CD4-positive, CD25-positive, alpha-beta regulatory T cell (primary cell): ENCODE results near the gene RAB3GAP2. TPM values are rescaled to one million over a fixed set of nuclear protein-coding genes. Genes with fewer than 3 reads are reported as not detected.

ENCODE experiments used
- ATAC-seq, 2 donors: fragments of 150-1000 bp; cut with Tn5 transposase; one replicate each; pipeline ENCODE4 v1.10.0; 2021; ENCODE audit warnings: low read depth in 2 of 2, moderate number of reproducible peaks in 2 of 2, moderate library complexity in 1 of 2
- DNase-seq, 3 donors: peaks; one replicate each; pipeline versions ENCODE4 v3.0.0 to v3.0.0-alpha.2; 2012 to 2022; ENCODE audit warnings: mixed read lengths in 1 of 3
- H3K27ac ChIP-seq: one replicate; pipeline ENCODE4 v1.7.0; 2013; ENCODE audit warnings: mild to moderate bottlenecking, low read length; ENCODE audit not compliant: insufficient read depth, poor library complexity, severe bottlenecking
- H3K27me3 ChIP-seq: one replicate; pipeline ENCODE4 v1.7.0; 2013; ENCODE audit warnings: low read length; ENCODE audit not compliant: control insufficient read depth, insufficient read depth
- H3K36me3 ChIP-seq: one replicate; pipeline ENCODE4 v1.7.0; 2013; ENCODE audit warnings: mild to moderate bottlenecking, low read length, moderate library complexity; ENCODE audit not compliant: control insufficient read depth, insufficient read depth
- H3K4me1 ChIP-seq: 2 replicates; pipeline ENCODE4 v1.7.0; 2013; ENCODE audit warnings: mild to moderate bottlenecking, low read length; ENCODE audit not compliant: insufficient read depth, control insufficient read depth, poor library complexity, severe bottlenecking
- H3K4me3 ChIP-seq: one replicate; pipeline ENCODE4 v1.7.0; 2013; ENCODE audit warnings: low read depth, mild to moderate bottlenecking, low read length, moderate library complexity
- H3K9me3 ChIP-seq, 2 experiments: 1 replicate in 1 of 2; 2 replicates in 1 of 2; pipeline ENCODE4 v1.7.0; 2013; ENCODE audit warnings: low read length in 2 of 2, mild to moderate bottlenecking in 1 of 2, moderate library complexity in 1 of 2; ENCODE audit not compliant: control insufficient read depth in 2 of 2
- H3K27ac Mint-ChIP-seq, 3 donors: one replicate each; pipeline ENCODE4 v1.8.0; 2020 to 2022; ENCODE audit warnings: mild to moderate bottlenecking in 3 of 3, mixed read lengths in 3 of 3, moderate library complexity in 2 of 3
- H3K27me3 Mint-ChIP-seq: one replicate; pipeline ENCODE4 v1.8.0; 2022; ENCODE audit warnings: mild to moderate bottlenecking, mixed read lengths
- H3K36me3 Mint-ChIP-seq: one replicate; pipeline ENCODE4 v1.8.0; 2020; ENCODE audit warnings: mixed read lengths
- H3K4me1 Mint-ChIP-seq, 4 donors: one replicate each; pipeline ENCODE4 v1.8.0; 2020 to 2022; ENCODE audit warnings: mixed read lengths in 4 of 4, mild to moderate bottlenecking in 1 of 4
- H3K4me3 Mint-ChIP-seq, 4 donors: one replicate each; pipeline ENCODE4 v1.8.0; 2020 to 2022; ENCODE audit warnings: mild to moderate bottlenecking in 4 of 4, mixed read lengths in 4 of 4, moderate library complexity in 3 of 4
- H3K9me3 Mint-ChIP-seq, 7 donors: one replicate each; pipeline ENCODE4 v1.8.0; 2020 to 2022; ENCODE audit warnings: mixed read lengths in 7 of 7, mild to moderate bottlenecking in 3 of 7, moderate library complexity in 2 of 7
- polyA plus RNA-seq, 4 donors: library from polyadenylated mRNA; unstranded; fragments of 300-500 nt; fragmentation: Illumina TruSeq; gene quantifications; one replicate each; pipeline ENCODE4 v1.2.3, GENCODE V29; 2021
- total RNA-seq: library from RNA; stranded (reverse); gene quantifications from one replicate; pipeline ENCODE4 v1.2.3, GENCODE V29; 2022

The RAB3GAP2 gene
- total and polyA plus RNA-seq, 5 donors from 2014 or later, result 13.7 to 48.0 (median 22.0) TPM

GRCh38 chr1:220137019-220137786, 135.1 kb downstream of the RAB3GAP2 start:
- H3K4me1 ChIP-seq, result no peaks in the 10 kb centered on the region
- H3K36me3 Mint-ChIP-seq, result peaks cover 52% of the 10 kb centered on the region
- H3K4me3 Mint-ChIP-seq, result no peak overlapping the region
- no peaks in the 10 kb centered on the region for H3K27me3 ChIP-seq
- H3K27me3 Mint-ChIP-seq, result no peaks in the 10 kb centered on the region
- no peak overlapping the region for H3K4me3 ChIP-seq
- no peak overlapping the region for H3K27ac ChIP-seq
- H3K27ac Mint-ChIP-seq, result peak overlapping the region in 2 of 3 donors; percentile 38 to 40
- no peaks in the 10 kb centered on the region for H3K9me3 ChIP-seq
- no peaks in the 10 kb centered on the region for H3K9me3 Mint-ChIP-seq
- H3K36me3 ChIP-seq, result peaks cover 78% of the 10 kb centered on the region
- DNase-seq (peak in 1 of 3 donors; percentile 34), ATAC-seq (peak; percentile 34 to 40)
- H3K4me1 Mint-ChIP-seq, result peaks cover 1 to 8% (median 7%) of the 10 kb centered on the region in 4 donors

- Histone ChIP-seq H3K4me1 (no peaks in the 10 kb centered on the region), H3K9me3 (no peaks in the 10 kb centered on the region), H3K4me3 (no peak overlapping the region), H3K36me3 (peaks cover 70% of the 10 kb centered on the region), H3K27ac (no peak overlapping the region), H3K27me3 (no peaks in the 10 kb centered on the region)
- Mint-ChIP-seq H3K9me3 (no peaks in the 10 kb centered on the region), H3K27me3 (no peaks in the 10 kb centered on the region), H3K27ac (no peak overlapping the region), H3K4me1 (peaks cover 5 to 9% (median 8%) of the 10 kb centered on the region in 4 donors), H3K4me3 (no peak overlapping the region), H3K36me3 (peaks cover 45% of the 10 kb centered on the region)
- ATAC-seq (no peak), DNase-seq (no peak)
Measured at GRCh38 chr1:220135755-220136154, 136.5 kb downstream of the RAB3GAP2 start.

- peaks cover 3 to 18% (median 8%) of the 10 kb centered on the region in 4 donors for H3K4me1 Mint-ChIP-seq
Measured at GRCh38 chr1:220129479-220130210, 142.6 kb downstream of the RAB3GAP2 start.

GRCh38 chr1:220127076-220127475, 145.2 kb downstream of the RAB3GAP2 start:
- DNase-seq (no peak), ATAC-seq (no peak)
- Mint-ChIP-seq H3K4me3 (no peak overlapping the region), H3K9me3 (peaks cover 0 to 10% (median 0%) of the 10 kb centered on the region in 7 donors), H3K27ac (no peak overlapping the region), H3K4me1 (peaks cover 11 to 18% (median 14%) of the 10 kb centered on the region in 4 donors), H3K27me3 (no peaks in the 10 kb centered on the region), H3K36me3 (peaks cover 41% of the 10 kb centered on the region)
- H3K9me3 ChIP-seq, result no peaks in the 10 kb centered on the region
- no peaks in the 10 kb centered on the region for H3K4me1 ChIP-seq
- no peaks in the 10 kb centered on the region for H3K27me3 ChIP-seq
- no peak overlapping the region for H3K4me3 ChIP-seq
- peaks cover 54% of the 10 kb centered on the region for H3K36me3 ChIP-seq
- H3K27ac ChIP-seq, result no peak overlapping the region

More at GRCh38 chr1:220129479-220130210, 142.6 kb downstream of the RAB3GAP2 start:
- no peaks in the 10 kb centered on the region for H3K27me3 Mint-ChIP-seq
- ATAC-seq (no peak), DNase-seq (no peak)
- H3K27ac ChIP-seq, result no peak overlapping the region
- H3K4me1 ChIP-seq, result no peaks in the 10 kb centered on the region
- H3K36me3 ChIP-seq, result peaks cover 69% of the 10 kb centered on the region
- H3K27me3 ChIP-seq, result no peaks in the 10 kb centered on the region
- H3K4me3 ChIP-seq, result no peak overlapping the region
- no peak overlapping the region for H3K4me3 Mint-ChIP-seq
- H3K27ac Mint-ChIP-seq, result peak overlapping the region in 1 of 3 donors; percentile 33
- no peaks in the 10 kb centered on the region for H3K9me3 ChIP-seq
- H3K9me3 Mint-ChIP-seq, result peaks cover 0 to 10% (median 0%) of the 10 kb centered on the region in 7 donors
- H3K36me3 Mint-ChIP-seq, result peaks cover 57% of the 10 kb centered on the region

- no peak for ATAC-seq
- peaks cover 7 to 15% (median 13%) of the 10 kb centered on the region in 4 donors for H3K4me1 Mint-ChIP-seq
- H3K27me3 ChIP-seq, result no peaks in the 10 kb centered on the region
- H3K4me1 ChIP-seq, result no peaks in the 10 kb centered on the region
- H3K36me3 Mint-ChIP-seq, result peaks cover 30% of the 10 kb centered on the region
- H3K27me3 Mint-ChIP-seq, result no peaks in the 10 kb centered on the region
- peak overlapping the region in 1 of 3 donors; percentile 65 for H3K27ac Mint-ChIP-seq
- H3K4me3 ChIP-seq, result no peak overlapping the region
- no peaks in the 10 kb centered on the region for H3K9me3 ChIP-seq
- H3K27ac ChIP-seq, result no peak overlapping the region
- no peak overlapping the region for H3K4me3 Mint-ChIP-seq
- peaks cover 0 to 3% (median 0%) of the 10 kb centered on the region in 7 donors for H3K9me3 Mint-ChIP-seq
- H3K36me3 ChIP-seq, result peaks cover 39% of the 10 kb centered on the region
- DNase-seq, result no peak
Measured at GRCh38 chr1:220124542-220124941, 147.7 kb downstream of the RAB3GAP2 start.

- Histone ChIP-seq H3K27me3 (no peaks in the 10 kb centered on the region), H3K9me3 (no peaks in the 10 kb centered on the region), H3K4me1 (no peaks in the 10 kb centered on the region), H3K36me3 (peaks cover 33% of the 10 kb centered on the region), H3K27ac (no peak overlapping the region), H3K4me3 (no peak overlapping the region)
- H3K4me3 Mint-ChIP-seq, result no peak overlapping the region
- H3K36me3 Mint-ChIP-seq, result peaks cover 28% of the 10 kb centered on the region
- no peak for ATAC-seq
- H3K27me3 Mint-ChIP-seq, result no peaks in the 10 kb centered on the region
- peak overlapping the region in 1 of 3 donors; percentile 36 for H3K27ac Mint-ChIP-seq
- H3K9me3 Mint-ChIP-seq, result no peaks in the 10 kb centered on the region
- peak in 1 of 3 donors; percentile 41 for DNase-seq
- H3K4me1 Mint-ChIP-seq, result peaks cover 4 to 16% (median 14%) of the 10 kb centered on the region in 4 donors
Measured at GRCh38 chr1:220123889-220124288, 148.4 kb downstream of the RAB3GAP2 start.

GRCh38 chr1:220123066-220123465, 149.2 kb downstream of the RAB3GAP2 start:
- Histone ChIP-seq H3K36me3 (peaks cover 27% of the 10 kb centered on the region), H3K9me3 (no peaks in the 10 kb centered on the region), H3K27me3 (no peaks in the 10 kb centered on the region), H3K4me1 (no peaks in the 10 kb centered on the region), H3K4me3 (no peak overlapping the region), H3K27ac (no peak overlapping the region)
- peaks cover 24% of the 10 kb centered on the region for H3K36me3 Mint-ChIP-seq
- peaks cover 4 to 18% (median 15%) of the 10 kb centered on the region in 4 donors for H3K4me1 Mint-ChIP-seq
- H3K4me3 Mint-ChIP-seq, result no peak overlapping the region
- H3K27ac Mint-ChIP-seq, result no peak overlapping the region
- no peaks in the 10 kb centered on the region for H3K27me3 Mint-ChIP-seq
- DNase-seq (no peak), ATAC-seq (no peak)
- H3K9me3 Mint-ChIP-seq, result no peaks in the 10 kb centered on the region
